GM18951 (cell line): Measurements from ENCODE around the gene DIAPH1.

Source experiments
- POLR2A ChIP-seq: IDR thresholded peaks from 4 replicates; pipeline ENCODE4 v1.6.1; 2011; ENCODE audit warnings: mild to moderate bottlenecking; ENCODE audit not compliant: insufficient read length, insufficient read depth; ENCODE audit errors: extremely low read depth
- in situ Hi-C: fragments of 300-500 bp; cut with MboI; formaldehyde crosslinking; loops from one replicate; pipeline ENCODE4 v1.12.0; 2022; ENCODE audit warnings: low sequenced_read_pairs, mixed read lengths, inconsistent platforms; ENCODE audit not compliant: unreplicated experiment

Gene DIAPH1

DNA sequence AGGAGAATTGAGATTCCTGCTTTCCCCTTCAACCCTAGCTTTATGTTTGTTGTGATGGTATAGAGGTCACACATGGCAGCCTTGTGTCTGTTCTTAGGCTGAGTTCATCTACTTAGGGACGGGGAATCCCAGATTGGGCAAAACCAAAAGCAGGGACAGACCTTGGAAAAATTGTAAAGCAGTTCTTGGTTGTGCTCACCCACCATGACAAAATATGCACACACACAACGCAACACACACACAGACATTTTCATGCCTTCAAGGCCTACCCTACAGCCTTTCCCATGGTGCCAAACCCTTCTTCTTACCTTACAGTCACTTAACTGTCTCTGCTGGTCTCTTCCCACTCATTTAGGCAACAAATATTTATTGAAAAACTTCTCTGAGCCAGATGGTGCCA, 115.1 kb downstream of the DIAPH1 start:
- TF ChIP-seq POLR2A, result no peak
- in situ Hi-C loops, result no loop called here

DNA sequence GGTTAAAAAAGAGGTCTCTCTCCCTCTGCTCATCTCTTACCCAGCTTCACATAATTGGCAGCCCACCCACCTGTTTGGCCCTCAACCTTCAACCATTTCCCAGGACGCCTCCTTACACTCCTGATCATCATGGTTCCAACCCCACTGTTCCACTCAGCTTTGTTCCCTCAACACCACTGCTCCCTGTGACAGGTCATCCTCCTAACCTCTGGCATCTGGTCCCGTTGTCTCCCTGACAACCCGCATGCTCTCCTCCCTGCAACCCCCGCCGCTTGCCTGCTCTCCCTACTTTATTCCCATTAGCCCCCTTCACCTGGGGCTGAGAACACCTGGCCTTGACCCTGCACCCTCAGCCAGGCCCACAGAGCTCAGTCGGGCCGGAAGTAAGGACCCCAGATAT, 117.0 kb downstream of the DIAPH1 start:
- no peak for TF ChIP-seq POLR2A
- in situ Hi-C loops, result no loop called here

- no peak for TF ChIP-seq POLR2A
Observed at GRCh38 chr5:141496038-141496437, 122.8 kb downstream of the DIAPH1 start.

GRCh38 chr5:141495453-141495811, 123.4 kb downstream of the DIAPH1 start:
- TF ChIP-seq POLR2A, result no peak
- in situ Hi-C loops, result no loop called here

More at GRCh38 chr5:141496038-141496437, 122.8 kb downstream of the DIAPH1 start:
- in situ Hi-C loops, result no loop called here

DNA sequence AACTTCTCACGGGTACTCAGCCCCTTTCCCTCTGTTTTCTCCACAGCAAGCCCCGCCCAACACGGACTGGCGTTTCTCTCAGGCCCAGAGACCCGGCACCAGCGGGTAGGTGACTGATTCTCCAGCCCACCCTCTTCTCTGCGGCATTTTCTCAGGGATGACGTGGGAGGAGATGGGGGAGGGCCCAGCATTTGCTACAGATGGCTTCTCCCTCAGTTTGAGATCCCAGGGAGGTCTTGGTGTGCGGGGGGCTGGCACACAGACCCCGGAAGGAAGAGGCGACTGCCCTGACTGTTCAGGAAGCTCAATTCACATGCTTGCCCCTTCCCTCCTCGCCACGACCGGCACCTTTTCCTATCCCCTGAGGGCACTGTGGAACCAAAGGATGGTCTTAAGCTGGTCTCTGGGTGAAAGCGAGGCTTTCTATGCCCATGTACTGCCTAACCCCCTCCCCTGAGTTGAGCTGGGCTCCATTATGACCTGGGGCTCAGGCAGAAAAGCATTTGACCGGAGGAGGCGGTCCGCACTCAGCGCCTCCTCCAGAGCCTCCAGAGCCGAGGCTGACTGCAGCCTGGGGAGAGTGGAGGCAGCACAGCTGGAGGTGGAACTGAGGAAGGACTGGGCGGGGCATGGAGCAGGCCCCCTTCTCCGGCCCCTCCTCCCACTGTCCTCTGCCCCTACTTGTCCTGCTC, 123.9 kb downstream of the DIAPH1 start:
- in situ Hi-C loops, result no loop called here
- no peak for TF ChIP-seq POLR2A

DNA sequence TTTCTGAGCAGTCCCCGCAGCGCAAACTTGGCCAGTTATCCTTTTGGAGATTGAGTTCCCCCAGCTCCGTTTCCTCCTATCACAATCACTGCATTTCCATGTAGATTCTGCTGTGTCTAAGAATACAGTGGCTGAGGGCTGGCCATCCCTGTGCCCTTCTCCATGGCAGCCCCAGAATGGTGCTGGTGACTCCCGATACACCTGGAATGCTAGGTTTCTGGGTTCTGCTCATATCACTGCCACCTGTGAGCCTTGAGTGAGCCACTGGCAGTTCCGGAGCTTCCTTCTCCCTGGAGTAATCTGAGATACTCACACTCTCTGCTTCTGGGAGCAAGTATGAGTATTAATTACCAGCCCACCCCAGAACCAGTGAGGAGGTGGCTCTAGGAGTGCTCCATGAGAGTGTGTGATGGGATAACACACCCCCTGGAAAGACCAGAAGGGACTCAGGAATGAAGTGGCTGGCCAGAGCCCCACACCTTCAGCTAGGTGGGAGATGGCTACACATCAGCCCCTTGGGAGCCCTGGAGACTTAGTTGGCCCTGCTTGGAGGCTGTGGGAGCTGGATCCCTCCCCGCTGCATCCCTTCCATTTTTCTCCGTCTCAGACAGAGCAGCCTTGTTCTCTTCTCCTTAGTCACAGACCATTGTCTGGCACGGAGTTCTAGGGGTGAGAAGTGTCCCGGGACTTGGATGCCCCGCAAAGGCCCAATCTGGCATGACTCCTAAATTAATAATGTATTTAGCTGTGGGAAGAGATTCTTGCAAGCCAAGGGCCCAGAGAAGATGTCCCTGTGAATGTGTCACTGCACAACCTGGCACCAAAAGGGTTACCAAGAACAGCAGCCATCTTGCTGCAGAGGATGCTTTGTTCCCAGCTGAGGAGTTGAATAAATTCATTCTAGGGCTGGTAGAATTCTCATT, 125.0 kb downstream of the DIAPH1 start:
- in situ Hi-C loops, result no loop called here
- no peak for TF ChIP-seq POLR2A

GRCh38 chr5:141492168-141492885, 126.5 kb downstream of the DIAPH1 start:
- in situ Hi-C loops, result no loop called here

GRCh38 chr5:141491323-141492167, 127.3 kb downstream of the DIAPH1 start:
- in situ Hi-C loops, result no loop called here

More at GRCh38 chr5:141492168-141492885, 126.5 kb downstream of the DIAPH1 start:
- TF ChIP-seq POLR2A, result no peak

GRCh38 chr5:141490771-141491170, 128.0 kb downstream of the DIAPH1 start:
- no peak for TF ChIP-seq POLR2A
- in situ Hi-C loops, result no loop called here

More at GRCh38 chr5:141491323-141492167, 127.3 kb downstream of the DIAPH1 start:
- no peak for TF ChIP-seq POLR2A

DNA sequence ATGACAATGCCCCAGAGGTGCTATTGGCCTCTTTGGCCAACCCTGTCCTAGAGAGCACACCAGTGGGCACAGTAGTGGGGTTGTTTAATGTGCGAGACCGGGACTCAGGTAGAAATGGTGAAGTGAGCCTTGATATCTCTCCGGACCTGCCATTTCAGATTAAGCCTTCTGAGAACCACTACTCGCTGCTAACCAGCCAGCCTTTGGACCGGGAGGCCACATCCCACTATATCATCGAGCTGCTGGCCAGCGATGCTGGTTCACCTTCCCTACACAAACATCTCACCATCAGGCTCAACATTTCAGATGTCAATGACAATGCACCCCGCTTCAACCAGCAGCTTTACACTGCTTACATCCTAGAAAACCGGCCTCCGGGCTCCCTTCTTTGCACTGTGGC, 128.5 kb downstream of the DIAPH1 start:
- in situ Hi-C loops, result no loop called here
- TF ChIP-seq POLR2A, result no peak

- in situ Hi-C loops, result no loop called here
- TF ChIP-seq POLR2A, result no peak
Observed at GRCh38 chr5:141489841-141490240, 129.0 kb downstream of the DIAPH1 start.
